ENCODE data around the gene TRIM28. TPM values are rescaled to one million over a fixed set of nuclear protein-coding genes. Genes with fewer than 3 reads are reported as not detected.

The TRIM28 gene
- total and polyA plus RNA-seq, 9 of the 15 experiments (the other 6 are each of a cell fraction or from before 2014, with no cell fraction given), result 12.1 to 797 (median 490) TPM

- TF ChIP-seq MGA (IDR thresholded peaks at IDR 0.05) (peak; percentile 92), REST (IDR thresholded peaks at IDR 0.05; ENCODE audit: borderline replicate concordance) (peak; percentile 53), REST (CRISPR knock-in tag; IDR thresholded peaks at IDR 0.05; ENCODE audit: low read depth) (peak; percentile 81)
These were observed 31.5 kb downstream of the TRIM28 start (continued) for GRCh38 chr19:58575183-58576041.

All from K562 (cell line).